CD14-positive monocyte (primary cell): Measurements from ENCODE around the gene KCNS1. TPM values are rescaled to one million over a fixed set of nuclear protein-coding genes. Genes with fewer than 3 reads are reported as not detected.

Source experiments
- DNase-seq, 3 donors: peaks; one replicate each; pipeline ENCODE4 v3.0.0-alpha.2; 2011 to 2022
- H2AFZ ChIP-seq: 2 replicates; pipeline ENCODE4 v1.6.0; 2012; ENCODE audit warnings: mild to moderate bottlenecking, low read depth, low read length, inconsistent platforms; ENCODE audit not compliant: insufficient read depth, poor library complexity, severe bottlenecking
- H3K27ac ChIP-seq, 2 donors: 1 replicate in 1 of 2; 2 replicates in 1 of 2; pipeline ENCODE4 v1.5.1; 2012 to 2013; ENCODE audit warnings: low read length in 2 of 2, control low read depth in 1 of 2, inconsistent platforms in 1 of 2, low read depth in 1 of 2, mild to moderate bottlenecking in 1 of 2
- H3K27me3 ChIP-seq, 2 donors: one replicate each; pipeline versions ENCODE4 v1.6.0 to v1.6.1; 2011 to 2013; ENCODE audit warnings: low read length in 2 of 2; ENCODE audit not compliant: control insufficient read depth in 2 of 2, insufficient read depth in 2 of 2
- H3K36me3 ChIP-seq, 2 donors: replicated peaks in 1 of 2; 1 replicate in 1 of 2; 2 replicates in 1 of 2; pipeline versions ENCODE4 v1.5.1 to v1.6.1; 2012 to 2013; ENCODE audit warnings: low read length in 2 of 2, control low read depth in 1 of 2, inconsistent platforms in 1 of 2, mild to moderate bottlenecking in 1 of 2; ENCODE audit not compliant: insufficient read depth in 2 of 2, control insufficient read depth in 1 of 2
- H3K4me1 ChIP-seq, 2 donors: 1 replicate in 1 of 2; 2 replicates in 1 of 2; pipeline versions ENCODE4 v1.5.1 to v1.6.1; 2012 to 2013; ENCODE audit warnings: low read length in 2 of 2, control low read depth in 1 of 2, inconsistent platforms in 1 of 2, mild to moderate bottlenecking in 1 of 2, moderate library complexity in 1 of 2; ENCODE audit not compliant: insufficient read depth in 2 of 2, control insufficient read depth in 1 of 2
- H3K4me2 ChIP-seq: replicated peaks from 2 replicates; pipeline ENCODE3; 2012; ENCODE audit warnings: low read length, moderate library complexity, mild to moderate bottlenecking; ENCODE audit not compliant: poor library complexity, severe bottlenecking; ENCODE audit errors: extremely low read depth
- H3K4me3 ChIP-seq, 3 experiments: fragments of 200-600 bp in 1 of 3; sonication (generic) in 1 of 3; replicated peaks in 1 of 3; 1 replicate in 2 of 3; 2 replicates in 1 of 3; pipeline ENCODE4 v1.5.1; 2011 to 2013; ENCODE audit warnings: low read length in 3 of 3, mild to moderate bottlenecking in 3 of 3, control low read depth in 2 of 3, low read depth in 2 of 3, inconsistent platforms in 1 of 3, moderate library complexity in 1 of 3
- H3K79me2 ChIP-seq: 2 replicates; pipeline ENCODE4 v1.6.0; 2012; ENCODE audit warnings: mild to moderate bottlenecking, control low read depth, inconsistent platforms, low read length, moderate library complexity; ENCODE audit not compliant: insufficient read depth
- H3K9ac ChIP-seq: 2 replicates; pipeline ENCODE4 v1.6.0; 2017; ENCODE audit warnings: low read length, mild to moderate bottlenecking; ENCODE audit not compliant: insufficient read depth, poor library complexity, severe bottlenecking
- H3K9me3 ChIP-seq, 2 donors: replicated peaks in 1 of 2; 1 replicate in 1 of 2; 2 replicates in 1 of 2; pipeline versions ENCODE4 v1.5.1 to v1.6.1; 2012 to 2013; ENCODE audit warnings: low read length in 2 of 2, control low read depth in 1 of 2; ENCODE audit not compliant: control insufficient read depth in 1 of 2, insufficient read depth in 1 of 2
- H4K20me1 ChIP-seq: 2 replicates; pipeline ENCODE4 v1.6.0; 2012; ENCODE audit warnings: mild to moderate bottlenecking, low read length, control low read depth, moderate library complexity; ENCODE audit not compliant: insufficient read depth
- H3K27ac Mint-ChIP-seq, 7 donors: one replicate each; pipeline ENCODE4 v1.8.0; 2020; ENCODE audit warnings: mild to moderate bottlenecking in 7 of 7, mixed read lengths in 7 of 7, moderate library complexity in 6 of 7, inconsistent platforms in 2 of 7
- H3K27me3 Mint-ChIP-seq, 3 donors: one replicate each; pipeline ENCODE4 v1.8.0; 2021 to 2022; ENCODE audit warnings: low read depth in 3 of 3, mild to moderate bottlenecking in 3 of 3, mixed read lengths in 3 of 3, moderate library complexity in 3 of 3, inconsistent platforms in 1 of 3
- H3K36me3 Mint-ChIP-seq, 2 donors: one replicate each; pipeline ENCODE4 v1.8.0; 2020; ENCODE audit warnings: mixed read lengths in 2 of 2, inconsistent platforms in 1 of 2, mild to moderate bottlenecking in 1 of 2
- H3K4me1 Mint-ChIP-seq: one replicate; pipeline ENCODE4 v1.8.0; 2020; ENCODE audit warnings: mild to moderate bottlenecking, mixed read lengths
- H3K4me3 Mint-ChIP-seq, 2 donors: one replicate each; pipeline ENCODE4 v1.8.0; 2020; ENCODE audit warnings: mild to moderate bottlenecking in 2 of 2, mixed read lengths in 2 of 2, moderate library complexity in 1 of 2
- H3K9me3 Mint-ChIP-seq, 7 donors: one replicate each; pipeline ENCODE4 v1.8.0; 2020 to 2022; ENCODE audit warnings: mixed read lengths in 7 of 7, mild to moderate bottlenecking in 6 of 7, moderate library complexity in 6 of 7, inconsistent platforms in 2 of 7
- WGBS: methylation state at CpG from one replicate; pipeline ENCODE4 v1.1.5; 2013; ENCODE audit warnings: missing lambda C conversion rate; ENCODE audit not compliant: insufficient coverage; 5-methylcytosine and 5-hydroxymethylcytosine counted together
- intact Hi-C, 2 donors: fragments of 100-400 bp; cut with micrococcal nuclease; formaldehyde crosslinking; loops; one replicate each; pipeline versions ENCODE4 v1.15.0 to v1.15.1; 2023
- polyA plus RNA-seq, 3 donors: library from polyadenylated mRNA; depleted of rRNA in 1 of 3; unstranded in 2 of 3; stranded (reverse) in 1 of 3; fragments of 300-500 nt in 2 of 3; fragments of >200 nt in 1 of 3; fragmentation: Illumina TruSeq in 2 of 3; gene quantifications; 1 replicate in 2 of 3; 2 replicates in 1 of 3; pipeline ENCODE4 v1.2.3, GENCODE V29; 2012 to 2021
- TF ChIP-seq, protein P1 (sequence below): fragments of 200-600 bp; IDR thresholded peaks from one replicate; pipeline ENCODE4 v1.8.0; 2022; ENCODE audit warnings: antibody characterized with exemption, mild to moderate bottlenecking

Gene KCNS1
- polyA plus RNA-seq, 3 donors: 0.23 TPM; not detected in 2

- H3K27ac Mint-ChIP-seq: no peak overlapping the region
- Histone ChIP-seq H3K79me2 (no peaks in the 10 kb centered on the region), H3K9ac (no peak overlapping the region), H3K27me3 (peaks cover 0 to 2% of the 10 kb centered on the region in 2 donors), H3K4me3 (no peak overlapping the region), H4K20me1 (no peaks in the 10 kb centered on the region), H3K27ac (no peak overlapping the region), H3K36me3 (no peaks in the 10 kb centered on the region), H2AFZ (no peak overlapping the region), H3K9me3 (no peaks in the 10 kb centered on the region), H3K4me2 (no peak overlapping the region), H3K4me1 (no peaks in the 10 kb centered on the region)
- TF ChIP-seq, protein P1, sequence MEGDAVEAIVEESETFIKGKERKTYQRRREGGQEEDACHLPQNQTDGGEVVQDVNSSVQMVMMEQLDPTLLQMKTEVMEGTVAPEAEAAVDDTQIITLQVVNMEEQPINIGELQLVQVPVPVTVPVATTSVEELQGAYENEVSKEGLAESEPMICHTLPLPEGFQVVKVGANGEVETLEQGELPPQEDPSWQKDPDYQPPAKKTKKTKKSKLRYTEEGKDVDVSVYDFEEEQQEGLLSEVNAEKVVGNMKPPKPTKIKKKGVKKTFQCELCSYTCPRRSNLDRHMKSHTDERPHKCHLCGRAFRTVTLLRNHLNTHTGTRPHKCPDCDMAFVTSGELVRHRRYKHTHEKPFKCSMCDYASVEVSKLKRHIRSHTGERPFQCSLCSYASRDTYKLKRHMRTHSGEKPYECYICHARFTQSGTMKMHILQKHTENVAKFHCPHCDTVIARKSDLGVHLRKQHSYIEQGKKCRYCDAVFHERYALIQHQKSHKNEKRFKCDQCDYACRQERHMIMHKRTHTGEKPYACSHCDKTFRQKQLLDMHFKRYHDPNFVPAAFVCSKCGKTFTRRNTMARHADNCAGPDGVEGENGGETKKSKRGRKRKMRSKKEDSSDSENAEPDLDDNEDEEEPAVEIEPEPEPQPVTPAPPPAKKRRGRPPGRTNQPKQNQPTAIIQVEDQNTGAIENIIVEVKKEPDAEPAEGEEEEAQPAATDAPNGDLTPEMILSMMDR: no peak
- intact Hi-C loops: no loop called here
- no peaks in the 10 kb centered on the region for H3K36me3 Mint-ChIP-seq
- 93% methylated on average over 10 of the region's 11 CpGs for WGBS
- no peaks in the 10 kb centered on the region for H3K9me3 Mint-ChIP-seq
- DNase-seq: no peak
- H3K4me1 Mint-ChIP-seq: no peaks in the 10 kb centered on the region
- no peak overlapping the region for H3K4me3 Mint-ChIP-seq
- H3K27me3 Mint-ChIP-seq: peaks cover 12 to 17% (median 15%) of the 10 kb centered on the region in 3 donors
Observed at GRCh38 chr20:45111285-45111684, 10.4 kb upstream of the KCNS1 start.

GRCh38 chr20:45110301-45110700, 9.4 kb upstream of the KCNS1 start:
- DNase-seq: no peak
- H3K4me1 ChIP-seq: no peaks in the 10 kb centered on the region
- H3K9ac ChIP-seq: no peak overlapping the region
- TF ChIP-seq, protein P1: no peak
- H3K4me2 ChIP-seq: no peak overlapping the region
- Mint-ChIP-seq H3K9me3 (no peaks in the 10 kb centered on the region), H3K36me3 (no peaks in the 10 kb centered on the region), H3K4me3 (no peak overlapping the region), H3K4me1 (no peaks in the 10 kb centered on the region), H3K27ac (peak overlapping the region in 1 of 7 donors; percentile 42), H3K27me3 (peaks cover 12 to 18% (median 17%) of the 10 kb centered on the region in 3 donors)
- no peaks in the 10 kb centered on the region for H3K36me3 ChIP-seq
- H3K27me3 ChIP-seq: peaks cover 0 to 5% of the 10 kb centered on the region in 2 donors
- no peaks in the 10 kb centered on the region for H3K79me2 ChIP-seq
- H3K4me3 ChIP-seq: no peak overlapping the region
- H4K20me1 ChIP-seq: no peaks in the 10 kb centered on the region
- no peak overlapping the region for H3K27ac ChIP-seq
- intact Hi-C loops: no loop called here
- WGBS: 92% methylated on average over 11 of the region's 11 CpGs
- H3K9me3 ChIP-seq: no peaks in the 10 kb centered on the region
- H2AFZ ChIP-seq: no peak overlapping the region
